Keratinocyte (primary cell): Measurements from ENCODE around the gene SCUBE2. TPM values are rescaled to one million over a fixed set of nuclear protein-coding genes. Genes with fewer than 3 reads are reported as not detected.

Experiments
- DNase-seq: peaks from one replicate; pipeline ENCODE4 v3.0.0-alpha.2; 2011; ENCODE audit warnings: low read depth, missing footprints, low spot score
- FAIRE-seq: peaks from 2 replicates; lab custom pipeline; 2011; peaks lifted over from hg19 to GRCh38; lab: Jason Lieb, UNC
- H2AFZ ChIP-seq: 2 replicates; pipeline ENCODE4 v1.6.0; 2012; ENCODE audit warnings: low read length, control low read depth, inconsistent platforms; ENCODE audit not compliant: control insufficient read depth
- H3K27ac ChIP-seq: 2 replicates; pipeline ENCODE4 v1.5.1; 2011; ENCODE audit warnings: low read length; ENCODE audit not compliant: control insufficient read depth, insufficient read depth
- H3K27me3 ChIP-seq: 3 replicates; pipeline ENCODE4 v1.6.0; 2011; ENCODE audit warnings: low read length; ENCODE audit not compliant: control insufficient read depth, insufficient read depth; ENCODE audit errors: extremely low read depth
- H3K36me3 ChIP-seq, 2 experiments: 2 replicates in 1 of 2; 3 replicates in 1 of 2; pipeline ENCODE4 v1.5.1; 2011; ENCODE audit warnings: low read length in 2 of 2, mild to moderate bottlenecking in 1 of 2; ENCODE audit not compliant: control insufficient read depth in 2 of 2, insufficient read depth in 2 of 2; ENCODE audit errors: extremely low read depth in 1 of 2
- H3K4me1 ChIP-seq: 3 replicates; pipeline ENCODE4 v1.5.1; 2011; ENCODE audit warnings: low read length; ENCODE audit not compliant: control insufficient read depth, insufficient read depth; ENCODE audit errors: extremely low read depth
- H3K4me2 ChIP-seq: 3 replicates; pipeline ENCODE4 v1.6.0; 2011; ENCODE audit warnings: low read depth, low read length; ENCODE audit not compliant: control insufficient read depth, insufficient read depth; ENCODE audit errors: extremely low read depth
- H3K4me3 ChIP-seq, 3 experiments: fragments of 200-600 bp in 1 of 3; sonication (generic) in 1 of 3; 2 replicates in 2 of 3; 3 replicates in 1 of 3; pipeline ENCODE4 v1.5.1; 2011 to 2016; ENCODE audit warnings: low read length in 3 of 3, mild to moderate bottlenecking in 3 of 3, control low read depth in 2 of 3, inconsistent platforms in 1 of 3, low read depth in 1 of 3, mixed read lengths in 1 of 3, mixed run types in 1 of 3, moderate library complexity in 1 of 3; ENCODE audit not compliant: control insufficient read depth in 2 of 3, insufficient read depth in 2 of 3; ENCODE audit errors: extremely low read depth in 1 of 3
- H3K79me2 ChIP-seq: 2 replicates; pipeline ENCODE4 v1.6.0; 2012; ENCODE audit warnings: low read length; ENCODE audit not compliant: control insufficient read depth, insufficient read depth
- H3K9ac ChIP-seq: 3 replicates; pipeline ENCODE4 v1.6.0; 2011; ENCODE audit warnings: low read length; ENCODE audit not compliant: control insufficient read depth, insufficient read depth; ENCODE audit errors: extremely low read depth
- H3K9me1 ChIP-seq: 3 replicates; pipeline ENCODE4 v1.6.0; 2011; ENCODE audit warnings: low read length; ENCODE audit not compliant: control insufficient read depth, insufficient read depth; ENCODE audit errors: extremely low read depth
- H3K9me3 ChIP-seq: 2 replicates; pipeline ENCODE4 v1.5.1; 2012; ENCODE audit warnings: low read depth, low read length; ENCODE audit not compliant: control insufficient read depth
- H4K20me1 ChIP-seq: 3 replicates; pipeline ENCODE4 v1.6.0; 2011; ENCODE audit warnings: low read length; ENCODE audit not compliant: control insufficient read depth, insufficient read depth; ENCODE audit errors: extremely low read depth
- EZH2 ChIP-seq: IDR thresholded peaks from one replicate; pipeline ENCODE4 v1.6.1; 2012; ENCODE audit warnings: inconsistent platforms, mild to moderate bottlenecking, low read length, moderate library complexity
- dilution Hi-C: fragments of 300-500 bp; cut with MboI; formaldehyde crosslinking; loops from one replicate; pipeline ENCODE4 v1.7.0; 2020; ENCODE audit warnings: low sequenced_read_pairs; ENCODE audit not compliant: extremely low pct_ligation_motif_present
- polyA plus RNA-seq, 5 experiments: library from polyadenylated mRNA; depleted of rRNA in 3 of 5; stranded (reverse) in 3 of 5; stranded (forward) in 1 of 5; unstranded in 1 of 5; fragments of >200 nt; gene quantifications; 1 replicate in 1 of 5; 2 replicates in 3 of 5; 3 replicates in 1 of 5; pipeline versions ENCODE4 v1.2.1 to v1.2.3, GENCODE V29; 2011 to 2012; ENCODE audit warnings: missing spikeins in 2 of 5, low read depth in 1 of 5, low replicate concordance in 1 of 5
- TF ChIP-seq, protein P1 (sequence below), 3 experiments: IDR thresholded peaks in 1 of 3; conservative IDR thresholded peaks in 1 of 3; optimal IDR thresholded peaks in 1 of 3; 2 replicates in 2 of 3; 3 replicates in 1 of 3; pipeline versions ENCODE3 to v1.5.1; 2011; ENCODE audit warnings: low read length in 3 of 3, mild to moderate bottlenecking in 3 of 3, moderate library complexity in 2 of 3, control low read depth in 1 of 3, inconsistent platforms in 1 of 3; ENCODE audit not compliant: insufficient read depth in 2 of 3; ENCODE audit errors: extremely low read depth in 1 of 3

SCUBE2 gene
- polyA plus RNA-seq, 1 donor (not counting 4 experiments of a cell fraction or from before 2014, with no cell fraction given): 1.5 TPM

GRCh38 chr11:9046481-9046880, 44.9 kb downstream of the SCUBE2 start:
- TF ChIP-seq, protein P1, sequence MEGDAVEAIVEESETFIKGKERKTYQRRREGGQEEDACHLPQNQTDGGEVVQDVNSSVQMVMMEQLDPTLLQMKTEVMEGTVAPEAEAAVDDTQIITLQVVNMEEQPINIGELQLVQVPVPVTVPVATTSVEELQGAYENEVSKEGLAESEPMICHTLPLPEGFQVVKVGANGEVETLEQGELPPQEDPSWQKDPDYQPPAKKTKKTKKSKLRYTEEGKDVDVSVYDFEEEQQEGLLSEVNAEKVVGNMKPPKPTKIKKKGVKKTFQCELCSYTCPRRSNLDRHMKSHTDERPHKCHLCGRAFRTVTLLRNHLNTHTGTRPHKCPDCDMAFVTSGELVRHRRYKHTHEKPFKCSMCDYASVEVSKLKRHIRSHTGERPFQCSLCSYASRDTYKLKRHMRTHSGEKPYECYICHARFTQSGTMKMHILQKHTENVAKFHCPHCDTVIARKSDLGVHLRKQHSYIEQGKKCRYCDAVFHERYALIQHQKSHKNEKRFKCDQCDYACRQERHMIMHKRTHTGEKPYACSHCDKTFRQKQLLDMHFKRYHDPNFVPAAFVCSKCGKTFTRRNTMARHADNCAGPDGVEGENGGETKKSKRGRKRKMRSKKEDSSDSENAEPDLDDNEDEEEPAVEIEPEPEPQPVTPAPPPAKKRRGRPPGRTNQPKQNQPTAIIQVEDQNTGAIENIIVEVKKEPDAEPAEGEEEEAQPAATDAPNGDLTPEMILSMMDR (optimal IDR thresholded peaks at IDR 0.05 in 1 of 3, IDR thresholded peaks at IDR 0.05 in 1 of 3, conservative IDR thresholded peaks at IDR 0.05 in 1 of 3; ENCODE audit: extremely low read depth in 1 of 3, insufficient read depth in 2 of 3, low read length in 3 of 3): no peak
- no peak for TF ChIP-seq EZH2
- H3K27ac ChIP-seq: no peak overlapping the region
- no peak for DNase-seq

DNA sequence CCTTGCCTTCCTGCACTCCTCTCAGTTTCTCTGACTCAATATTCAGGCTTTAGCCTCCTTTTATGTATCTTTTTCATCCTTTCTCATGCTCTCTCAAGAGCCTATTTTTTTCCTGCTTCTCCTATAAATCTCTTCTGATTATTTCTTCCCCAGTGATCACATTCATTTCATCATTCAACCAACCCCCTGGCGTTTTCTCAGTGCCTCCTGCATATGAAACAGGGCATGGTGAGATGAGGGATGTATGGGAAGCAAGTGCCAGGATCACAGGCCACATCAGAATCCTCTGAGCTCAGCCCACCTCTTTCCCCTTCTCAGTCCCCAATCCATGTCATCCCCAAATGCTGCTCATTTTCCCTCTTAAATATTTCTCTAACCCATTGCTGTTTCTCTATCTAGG, 48.9 kb downstream of the SCUBE2 start:
- H3K79me2 ChIP-seq: no peaks in the 10 kb centered on the region
- H3K36me3 ChIP-seq: no peaks in the 10 kb centered on the region
- no peaks in the 10 kb centered on the region for H3K4me1 ChIP-seq
- FAIRE-seq: no peak
- no peaks in the 10 kb centered on the region for H3K9me1 ChIP-seq
- TF ChIP-seq, protein P1 (optimal IDR thresholded peaks at IDR 0.05 in 1 of 3, IDR thresholded peaks at IDR 0.05 in 1 of 3, conservative IDR thresholded peaks at IDR 0.05 in 1 of 3; ENCODE audit: extremely low read depth in 1 of 3, insufficient read depth in 2 of 3, low read length in 3 of 3): no peak
- no peak for TF ChIP-seq EZH2
- no peak overlapping the region for H3K9ac ChIP-seq
- H3K4me3 ChIP-seq: no peak overlapping the region
- DNase-seq: no peak
- no peaks in the 10 kb centered on the region for H4K20me1 ChIP-seq
- peaks cover 4% of the 10 kb centered on the region for H3K9me3 ChIP-seq
- H3K27ac ChIP-seq: no peak overlapping the region
- dilution Hi-C loops: no loop called here
- no peak overlapping the region for H2AFZ ChIP-seq
- H3K27me3 ChIP-seq: peaks cover 10% of the 10 kb centered on the region
- H3K4me2 ChIP-seq: no peak overlapping the region

More at GRCh38 chr11:9046481-9046880, 44.9 kb downstream of the SCUBE2 start:
- H3K4me3 ChIP-seq: no peak overlapping the region
- H3K36me3 ChIP-seq: no peaks in the 10 kb centered on the region
- H3K4me1 ChIP-seq: no peaks in the 10 kb centered on the region
- H3K9me3 ChIP-seq: no peaks in the 10 kb centered on the region
- H3K27me3 ChIP-seq: peaks cover under 1% of the 10 kb centered on the region
- FAIRE-seq: no peak
- no peak overlapping the region for H3K9ac ChIP-seq
- H4K20me1 ChIP-seq: no peaks in the 10 kb centered on the region
- dilution Hi-C loops: no loop called here
- no peak overlapping the region for H3K4me2 ChIP-seq
- H3K79me2 ChIP-seq: no peaks in the 10 kb centered on the region
- H3K9me1 ChIP-seq: no peaks in the 10 kb centered on the region
- no peak overlapping the region for H2AFZ ChIP-seq
